Fibroblast of peridontal ligament (primary cell): ENCODE measurements around the gene GNB1.
"Not testable (repeated sequence)": the region's sequence is repeated elsewhere in the genome, so short reads cannot be mapped to it uniquely, and the experiment has no call there.

Source experiments
- DNase-seq: peaks from one replicate; pipeline ENCODE4 v3.0.0-alpha.2; 2010; ENCODE audit errors: extremely low read depth

The GNB1 gene

DNA sequence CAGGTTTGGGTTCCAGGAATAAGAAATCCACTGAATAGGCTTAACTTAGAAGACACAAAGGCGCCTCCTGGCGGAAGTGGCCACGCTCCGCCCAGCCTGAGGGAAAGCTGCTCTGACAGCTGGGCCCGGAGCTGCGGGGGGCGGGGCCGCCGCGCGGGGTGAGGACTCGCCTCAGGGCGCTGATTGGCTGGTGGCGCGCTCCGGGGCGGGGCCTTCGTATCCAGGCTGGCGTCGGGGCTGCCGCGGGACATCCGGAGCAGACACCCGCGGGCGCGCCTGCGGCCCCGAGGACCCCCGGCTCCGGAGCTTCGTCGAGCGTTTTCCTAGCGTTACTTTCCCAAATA, 144.3 kb downstream of the GNB1 start:
- not testable (repeated sequence) for DNase-seq

DNA sequence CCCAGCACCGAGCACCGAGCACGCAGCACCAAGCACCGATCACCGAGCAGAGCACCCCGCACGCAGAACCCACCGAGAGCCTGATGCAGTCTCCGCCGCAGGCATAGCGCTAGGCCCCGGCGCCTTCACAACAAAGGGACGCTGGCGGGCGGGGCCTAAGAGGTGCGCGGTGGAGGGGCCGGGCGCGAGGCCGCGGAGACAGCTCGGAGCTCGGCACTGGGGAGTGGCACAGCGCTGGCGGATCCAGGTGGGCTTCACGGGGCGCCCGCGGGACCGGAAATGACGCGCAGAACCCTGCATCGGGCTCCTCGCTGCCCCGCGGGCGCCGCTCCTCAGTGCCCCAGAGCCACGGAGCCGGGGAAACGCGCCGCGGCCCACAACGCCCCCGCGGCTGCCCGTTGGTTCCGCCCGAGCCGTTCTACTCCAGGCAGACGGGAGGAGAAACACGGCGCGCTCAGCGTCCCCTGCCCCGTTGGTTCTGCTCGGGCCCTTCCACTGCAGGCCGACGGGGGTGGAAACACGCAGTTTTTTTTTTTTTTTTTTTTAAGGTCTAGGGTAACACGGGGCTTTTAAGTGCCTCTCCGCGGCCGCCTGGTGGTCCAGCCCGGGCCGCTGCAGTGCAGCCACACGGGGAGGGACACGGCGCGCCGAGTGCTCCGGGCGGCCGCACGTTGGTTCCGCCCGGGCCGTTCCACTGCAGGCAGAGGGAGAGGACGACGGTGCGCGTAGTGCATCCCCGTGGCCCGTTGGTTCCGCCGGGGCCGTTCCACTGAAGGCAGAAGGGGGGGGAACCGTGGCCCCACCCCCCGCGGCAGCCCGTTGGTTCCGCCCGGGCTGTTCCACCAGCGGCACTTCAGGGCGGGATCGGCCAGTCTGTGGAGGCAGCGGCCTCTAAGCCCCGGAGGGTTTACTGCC, 145.0 kb downstream of the GNB1 start:
- peak; percentile 60 for DNase-seq

GRCh38 chr1:1742529-1742928, 148.4 kb downstream of the GNB1 start:
- DNase-seq: not testable (repeated sequence)

DNA sequence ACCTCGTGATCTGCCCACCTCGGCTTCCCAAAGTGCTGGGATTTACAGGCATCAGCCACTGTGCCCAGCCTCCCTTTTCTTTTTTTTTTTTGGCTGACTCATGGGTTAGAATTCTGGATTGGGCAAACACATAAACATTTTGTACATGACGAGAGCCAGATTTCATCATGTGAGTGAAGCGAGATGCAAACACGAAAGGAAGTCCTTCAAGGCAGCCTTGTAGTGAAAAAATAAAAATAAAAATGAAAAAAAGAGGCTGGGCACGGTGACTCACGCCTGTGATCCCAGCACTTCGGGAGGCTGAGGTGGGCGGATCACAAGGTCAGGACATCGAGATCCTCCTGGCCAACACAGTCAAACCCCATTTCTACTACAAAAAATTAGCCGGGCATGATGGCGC, 149.9 kb downstream of the GNB1 start:
- DNase-seq: peak; percentile 99

- not testable (repeated sequence) for DNase-seq
Observed at GRCh38 chr1:1738799-1739337, 152.0 kb downstream of the GNB1 start.

DNA sequence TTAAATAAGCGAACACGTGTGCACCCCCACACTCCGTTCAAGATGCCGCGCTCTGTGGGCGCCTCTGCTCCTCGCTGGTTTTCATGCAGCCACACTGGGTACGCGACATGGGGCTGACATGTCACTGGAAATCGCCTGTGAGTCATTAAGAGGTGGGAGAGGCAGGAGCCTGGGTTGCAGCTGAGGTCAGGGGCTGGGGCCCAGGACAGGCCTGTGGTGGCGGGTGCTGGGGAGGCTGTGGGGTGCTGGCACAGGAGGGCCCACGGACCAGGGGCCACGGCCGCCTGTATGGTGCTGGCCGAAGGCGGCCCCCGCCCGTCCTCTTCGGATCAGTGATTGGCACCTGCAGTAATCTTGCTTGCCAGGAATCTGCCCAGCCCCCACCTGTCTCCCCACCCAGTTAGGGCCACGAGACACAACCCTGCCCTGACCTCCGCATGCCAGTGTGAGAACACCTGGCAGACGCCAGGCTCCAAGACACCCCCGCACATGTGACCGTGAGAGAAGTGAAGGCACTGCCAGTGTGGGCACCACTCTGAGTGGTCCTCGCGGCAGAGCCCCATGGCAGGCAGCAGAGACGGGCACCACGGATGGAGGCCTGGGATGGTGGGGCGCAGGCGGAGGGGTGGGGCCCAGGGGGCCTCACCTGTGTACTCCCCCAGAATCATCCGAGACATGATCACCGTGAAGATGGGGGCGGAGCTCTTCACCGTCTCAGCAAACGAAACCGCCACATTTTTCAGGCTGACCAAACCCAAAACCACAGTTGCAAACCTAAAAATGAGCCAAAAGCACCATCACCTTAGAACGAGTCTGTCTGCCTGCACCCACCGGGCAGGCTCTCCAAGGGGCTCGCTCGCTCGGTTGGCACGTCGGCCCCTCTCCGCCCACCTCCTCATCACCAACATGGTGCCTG, 153.0 kb downstream of the GNB1 start:
- DNase-seq: not testable (repeated sequence)
